Measurements from ENCODE around the gene BBX. TPM values are rescaled to one million over a fixed set of nuclear protein-coding genes. Genes with fewer than 3 reads are reported as not detected.

BBX gene
- total RNA-seq, 1 experiment from 2014 or later, result 45.0 TPM

DNA sequence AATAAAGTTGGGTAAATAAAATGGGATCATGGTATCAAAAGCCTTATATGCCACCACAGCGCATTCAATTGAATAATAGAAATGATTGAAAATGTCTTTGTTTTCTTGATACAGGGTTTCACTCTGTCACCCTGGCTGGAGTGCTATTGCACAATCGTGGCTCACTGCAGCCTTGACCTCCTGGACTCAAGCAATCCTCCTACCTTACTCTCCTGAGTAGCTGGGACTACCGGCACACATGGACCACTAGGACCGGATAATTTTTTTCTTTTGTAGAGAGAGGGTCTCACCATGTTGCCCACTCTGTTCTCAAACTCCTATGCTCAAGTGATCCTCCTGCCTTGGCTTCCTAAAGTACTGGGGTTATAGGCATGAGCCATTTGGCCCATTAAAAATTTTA lies 33.8 kb upstream of the BBX start:
- H3K4me1 Mint-ChIP-seq, result no peaks in the 10 kb centered on the region
- TF ChIP-seq FOXP1 (CRISPR knock-in tag; IDR thresholded peaks at IDR 0.05; ENCODE audit: borderline replicate concordance) (no peak), SOX15 (CRISPR knock-in tag; IDR thresholded peaks at IDR 0.05) (no peak), IRF2 (CRISPR knock-in tag; IDR thresholded peaks at IDR 0.05; ENCODE audit: borderline replicate concordance, low read depth) (no peak), HMGA2 (CRISPR knock-in tag; IDR thresholded peaks at IDR 0.05) (no peak), CREM (CRISPR knock-in tag; IDR thresholded peaks at IDR 0.05) (no peak), ETV6 (CRISPR knock-in tag; IDR thresholded peaks at IDR 0.05) (no peak), RELA (CRISPR knock-in tag; IDR thresholded peaks at IDR 0.05; ENCODE audit: borderline replicate concordance) (no peak), ELF4 (CRISPR knock-in tag; IDR thresholded peaks at IDR 0.05; ENCODE audit: low read depth) (no peak)
- no peak overlapping the region for H3K4me3 Mint-ChIP-seq
- ChIA-PET POLR2A (no interaction called here), CTCF (no interaction called here)
- ATAC-seq (no peak), DNase-seq (ENCODE audit: low spot score) (no peak)
- no peaks in the 10 kb centered on the region for H3K36me3 Mint-ChIP-seq
- H3K9me3 Mint-ChIP-seq, result no peaks in the 10 kb centered on the region
- no peaks in the 10 kb centered on the region for H3K27me3 Mint-ChIP-seq (ENCODE audit: low read depth)
- H3K27ac Mint-ChIP-seq, result no peak overlapping the region

DNA sequence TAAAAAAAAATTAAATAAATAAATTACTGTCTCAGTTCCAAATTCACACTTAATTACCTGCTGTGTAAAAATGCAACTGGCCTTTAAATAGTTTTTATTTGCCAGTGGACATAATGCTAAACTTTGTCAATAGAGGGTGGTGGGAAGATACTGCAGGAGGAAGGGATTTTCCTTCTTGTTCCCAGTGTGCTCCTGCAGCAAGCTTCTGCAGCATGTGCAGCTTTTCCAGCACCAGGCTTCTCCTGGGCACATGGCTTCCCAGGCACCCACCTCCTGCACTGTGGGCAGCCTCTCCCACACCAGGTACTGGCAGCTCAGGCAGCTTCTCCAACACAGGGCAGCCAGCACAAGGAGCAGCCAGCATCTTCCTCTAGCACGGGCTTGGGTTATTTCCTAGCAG lies 29.6 kb upstream of the BBX start:
- Mint-ChIP-seq H3K4me1 (no peaks in the 10 kb centered on the region), H3K27ac (no peak overlapping the region), H3K4me3 (no peak overlapping the region), H3K9me3 (no peaks in the 10 kb centered on the region), H3K27me3 (ENCODE audit: low read depth) (no peaks in the 10 kb centered on the region; the same call in 1 of the 2 replicates), H3K36me3 (no peaks in the 10 kb centered on the region)
- no peak for DNase-seq (ENCODE audit: low spot score)
- ChIA-PET POLR2A (no interaction called here), CTCF (interaction anchor here (0.8 to 1.3 kb wide), 4 partner anchors 19 to 173 kb away, joined by 3 to 5 read pairs (median 3); no protein-coding TSS in a partner anchor)
- TF ChIP-seq IRF2 (CRISPR knock-in tag; IDR thresholded peaks at IDR 0.05; ENCODE audit: borderline replicate concordance, low read depth) (no peak), MXD4 (CRISPR knock-in tag; IDR thresholded peaks at IDR 0.05; ENCODE audit: borderline replicate concordance) (no peak), GRHL2 (CRISPR knock-in tag; IDR thresholded peaks at IDR 0.05; ENCODE audit: insufficient replicate concordance, severe bottlenecking) (no peak), SP1 (CRISPR knock-in tag; conservative IDR thresholded peaks at IDR 0.05) (no peak)
- TF ChIP-seq, protein P1, sequence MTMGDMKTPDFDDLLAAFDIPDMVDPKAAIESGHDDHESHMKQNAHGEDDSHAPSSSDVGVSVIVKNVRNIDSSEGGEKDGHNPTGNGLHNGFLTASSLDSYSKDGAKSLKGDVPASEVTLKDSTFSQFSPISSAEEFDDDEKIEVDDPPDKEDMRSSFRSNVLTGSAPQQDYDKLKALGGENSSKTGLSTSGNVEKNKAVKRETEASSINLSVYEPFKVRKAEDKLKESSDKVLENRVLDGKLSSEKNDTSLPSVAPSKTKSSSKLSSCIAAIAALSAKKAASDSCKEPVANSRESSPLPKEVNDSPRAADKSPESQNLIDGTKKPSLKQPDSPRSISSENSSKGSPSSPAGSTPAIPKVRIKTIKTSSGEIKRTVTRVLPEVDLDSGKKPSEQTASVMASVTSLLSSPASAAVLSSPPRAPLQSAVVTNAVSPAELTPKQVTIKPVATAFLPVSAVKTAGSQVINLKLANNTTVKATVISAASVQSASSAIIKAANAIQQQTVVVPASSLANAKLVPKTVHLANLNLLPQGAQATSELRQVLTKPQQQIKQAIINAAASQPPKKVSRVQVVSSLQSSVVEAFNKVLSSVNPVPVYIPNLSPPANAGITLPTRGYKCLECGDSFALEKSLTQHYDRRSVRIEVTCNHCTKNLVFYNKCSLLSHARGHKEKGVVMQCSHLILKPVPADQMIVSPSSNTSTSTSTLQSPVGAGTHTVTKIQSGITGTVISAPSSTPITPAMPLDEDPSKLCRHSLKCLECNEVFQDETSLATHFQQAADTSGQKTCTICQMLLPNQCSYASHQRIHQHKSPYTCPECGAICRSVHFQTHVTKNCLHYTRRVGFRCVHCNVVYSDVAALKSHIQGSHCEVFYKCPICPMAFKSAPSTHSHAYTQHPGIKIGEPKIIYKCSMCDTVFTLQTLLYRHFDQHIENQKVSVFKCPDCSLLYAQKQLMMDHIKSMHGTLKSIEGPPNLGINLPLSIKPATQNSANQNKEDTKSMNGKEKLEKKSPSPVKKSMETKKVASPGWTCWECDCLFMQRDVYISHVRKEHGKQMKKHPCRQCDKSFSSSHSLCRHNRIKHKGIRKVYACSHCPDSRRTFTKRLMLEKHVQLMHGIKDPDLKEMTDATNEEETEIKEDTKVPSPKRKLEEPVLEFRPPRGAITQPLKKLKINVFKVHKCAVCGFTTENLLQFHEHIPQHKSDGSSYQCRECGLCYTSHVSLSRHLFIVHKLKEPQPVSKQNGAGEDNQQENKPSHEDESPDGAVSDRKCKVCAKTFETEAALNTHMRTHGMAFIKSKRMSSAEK (CRISPR knock-in tag; IDR thresholded peaks at IDR 0.05; ENCODE audit: borderline replicate concordance), result no peak
- ATAC-seq, result peak; percentile 64

DNA sequence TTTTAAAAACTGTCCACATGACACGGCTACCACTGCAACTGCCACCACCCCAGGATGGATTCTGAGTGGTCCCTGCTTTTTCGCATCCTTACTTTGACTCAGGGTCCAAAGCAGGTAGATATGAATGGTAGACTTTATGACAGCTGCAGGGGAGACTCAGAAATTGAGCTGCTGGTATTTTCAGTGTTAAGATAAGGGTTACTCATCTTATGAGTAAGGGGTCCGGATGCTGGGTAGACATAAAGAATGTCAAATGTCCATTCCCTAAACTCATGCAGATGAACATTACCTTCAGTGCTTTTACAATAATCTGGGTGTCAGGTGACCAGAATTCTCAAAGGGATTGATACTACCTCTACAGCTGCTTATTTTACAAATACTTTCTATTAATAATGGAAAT lies 25.9 kb upstream of the BBX start:
- DNase-seq (ENCODE audit: low spot score) (no peak), ATAC-seq (no peak)
- ChIA-PET POLR2A (interaction anchor here (0.6 kb wide), 1 partner anchor 56 kb away, joined by 10 read pairs; no protein-coding TSS in a partner anchor), CTCF (no interaction called here)
- no peaks in the 10 kb centered on the region; the same call in 1 of the 2 replicates for H3K27me3 Mint-ChIP-seq (ENCODE audit: low read depth)
- H3K4me3 Mint-ChIP-seq, result no peak overlapping the region
- peaks cover 6% of the 10 kb centered on the region for H3K9me3 Mint-ChIP-seq
- H3K27ac Mint-ChIP-seq, result no peak overlapping the region
- H3K36me3 Mint-ChIP-seq, result no peaks in the 10 kb centered on the region
- H3K4me1 Mint-ChIP-seq, result no peaks in the 10 kb centered on the region
- TF ChIP-seq, protein P2, sequence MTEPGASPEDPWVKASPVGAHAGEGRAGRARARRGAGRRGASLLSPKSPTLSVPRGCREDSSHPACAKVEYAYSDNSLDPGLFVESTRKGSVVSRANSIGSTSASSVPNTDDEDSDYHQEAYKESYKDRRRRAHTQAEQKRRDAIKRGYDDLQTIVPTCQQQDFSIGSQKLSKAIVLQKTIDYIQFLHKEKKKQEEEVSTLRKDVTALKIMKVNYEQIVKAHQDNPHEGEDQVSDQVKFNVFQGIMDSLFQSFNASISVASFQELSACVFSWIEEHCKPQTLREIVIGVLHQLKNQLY (CRISPR knock-in tag; IDR thresholded peaks at IDR 0.05), result no peak
- TF ChIP-seq, protein P3, sequence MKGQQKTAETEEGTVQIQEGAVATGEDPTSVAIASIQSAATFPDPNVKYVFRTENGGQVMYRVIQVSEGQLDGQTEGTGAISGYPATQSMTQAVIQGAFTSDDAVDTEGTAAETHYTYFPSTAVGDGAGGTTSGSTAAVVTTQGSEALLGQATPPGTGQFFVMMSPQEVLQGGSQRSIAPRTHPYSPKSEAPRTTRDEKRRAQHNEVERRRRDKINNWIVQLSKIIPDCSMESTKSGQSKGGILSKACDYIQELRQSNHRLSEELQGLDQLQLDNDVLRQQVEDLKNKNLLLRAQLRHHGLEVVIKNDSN (CRISPR knock-in tag; IDR thresholded peaks at IDR 0.05), result no peak
- no peak for TF ChIP-seq CBFB (CRISPR knock-in tag; IDR thresholded peaks at IDR 0.05; ENCODE audit: low read depth)
- TF ChIP-seq, protein P4, sequence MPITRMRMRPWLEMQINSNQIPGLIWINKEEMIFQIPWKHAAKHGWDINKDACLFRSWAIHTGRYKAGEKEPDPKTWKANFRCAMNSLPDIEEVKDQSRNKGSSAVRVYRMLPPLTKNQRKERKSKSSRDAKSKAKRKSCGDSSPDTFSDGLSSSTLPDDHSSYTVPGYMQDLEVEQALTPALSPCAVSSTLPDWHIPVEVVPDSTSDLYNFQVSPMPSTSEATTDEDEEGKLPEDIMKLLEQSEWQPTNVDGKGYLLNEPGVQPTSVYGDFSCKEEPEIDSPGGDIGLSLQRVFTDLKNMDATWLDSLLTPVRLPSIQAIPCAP (CRISPR knock-in tag; IDR thresholded peaks at IDR 0.05), result no peak
- TF ChIP-seq JAZF1 (CRISPR knock-in tag; IDR thresholded peaks at IDR 0.05), result no peak
- no peak for TF ChIP-seq RELA (CRISPR knock-in tag; IDR thresholded peaks at IDR 0.05; ENCODE audit: borderline replicate concordance)
- TF ChIP-seq, protein P5, sequence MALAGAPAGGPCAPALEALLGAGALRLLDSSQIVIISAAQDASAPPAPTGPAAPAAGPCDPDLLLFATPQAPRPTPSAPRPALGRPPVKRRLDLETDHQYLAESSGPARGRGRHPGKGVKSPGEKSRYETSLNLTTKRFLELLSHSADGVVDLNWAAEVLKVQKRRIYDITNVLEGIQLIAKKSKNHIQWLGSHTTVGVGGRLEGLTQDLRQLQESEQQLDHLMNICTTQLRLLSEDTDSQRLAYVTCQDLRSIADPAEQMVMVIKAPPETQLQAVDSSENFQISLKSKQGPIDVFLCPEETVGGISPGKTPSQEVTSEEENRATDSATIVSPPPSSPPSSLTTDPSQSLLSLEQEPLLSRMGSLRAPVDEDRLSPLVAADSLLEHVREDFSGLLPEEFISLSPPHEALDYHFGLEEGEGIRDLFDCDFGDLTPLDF (CRISPR knock-in tag; IDR thresholded peaks at IDR 0.05), result no peak
- TF ChIP-seq ETV6 (CRISPR knock-in tag; IDR thresholded peaks at IDR 0.05), result no peak
- TF ChIP-seq, protein P6, sequence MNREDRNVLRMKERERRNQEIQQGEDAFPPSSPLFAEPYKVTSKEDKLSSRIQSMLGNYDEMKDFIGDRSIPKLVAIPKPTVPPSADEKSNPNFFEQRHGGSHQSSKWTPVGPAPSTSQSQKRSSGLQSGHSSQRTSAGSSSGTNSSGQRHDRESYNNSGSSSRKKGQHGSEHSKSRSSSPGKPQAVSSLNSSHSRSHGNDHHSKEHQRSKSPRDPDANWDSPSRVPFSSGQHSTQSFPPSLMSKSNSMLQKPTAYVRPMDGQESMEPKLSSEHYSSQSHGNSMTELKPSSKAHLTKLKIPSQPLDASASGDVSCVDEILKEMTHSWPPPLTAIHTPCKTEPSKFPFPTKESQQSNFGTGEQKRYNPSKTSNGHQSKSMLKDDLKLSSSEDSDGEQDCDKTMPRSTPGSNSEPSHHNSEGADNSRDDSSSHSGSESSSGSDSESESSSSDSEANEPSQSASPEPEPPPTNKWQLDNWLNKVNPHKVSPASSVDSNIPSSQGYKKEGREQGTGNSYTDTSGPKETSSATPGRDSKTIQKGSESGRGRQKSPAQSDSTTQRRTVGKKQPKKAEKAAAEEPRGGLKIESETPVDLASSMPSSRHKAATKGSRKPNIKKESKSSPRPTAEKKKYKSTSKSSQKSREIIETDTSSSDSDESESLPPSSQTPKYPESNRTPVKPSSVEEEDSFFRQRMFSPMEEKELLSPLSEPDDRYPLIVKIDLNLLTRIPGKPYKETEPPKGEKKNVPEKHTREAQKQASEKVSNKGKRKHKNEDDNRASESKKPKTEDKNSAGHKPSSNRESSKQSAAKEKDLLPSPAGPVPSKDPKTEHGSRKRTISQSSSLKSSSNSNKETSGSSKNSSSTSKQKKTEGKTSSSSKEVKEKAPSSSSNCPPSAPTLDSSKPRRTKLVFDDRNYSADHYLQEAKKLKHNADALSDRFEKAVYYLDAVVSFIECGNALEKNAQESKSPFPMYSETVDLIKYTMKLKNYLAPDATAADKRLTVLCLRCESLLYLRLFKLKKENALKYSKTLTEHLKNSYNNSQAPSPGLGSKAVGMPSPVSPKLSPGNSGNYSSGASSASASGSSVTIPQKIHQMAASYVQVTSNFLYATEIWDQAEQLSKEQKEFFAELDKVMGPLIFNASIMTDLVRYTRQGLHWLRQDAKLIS (CRISPR knock-in tag; IDR thresholded peaks at IDR 0.05; ENCODE audit: borderline replicate concordance), result no peak

Measured in WTC11 (cell line).